CD4-positive, alpha-beta memory T cell (primary cell): ENCODE results near the gene BZW1. TPM values are rescaled to one million over a fixed set of nuclear protein-coding genes. Genes with fewer than 3 reads are reported as not detected.
A peak's percentile ranks its signal among the peaks of the same experiment; 100 is the strongest.

Experiments
- CTCF ChIA-PET: fragments of 350-600 bp; sonication (Branson Sonifier 250); formaldehyde crosslinking; loops from one replicate; lab custom pipeline; 2021; ENCODE audit warnings: inconsistent platforms; ENCODE audit not compliant: partially characterized antibody; lab: Charles Lee
- POLR2A ChIA-PET: fragments of 350-600 bp; sonication (Branson Sonifier 250); formaldehyde crosslinking; loops from one replicate; lab custom pipeline; 2021; ENCODE audit not compliant: partially characterized antibody; lab: Charles Lee
- DNase-seq, 5 donors: peaks; one replicate each; pipeline versions ENCODE4 v3.0.0 to v3.0.0-alpha.2; 2020 to 2022; ENCODE audit warnings: mixed read lengths in 1 of 5
- H3K27ac ChIP-seq: one replicate; pipeline ENCODE4 v1.7.0; 2013; ENCODE audit warnings: low read depth, low read length
- H3K27me3 ChIP-seq: 2 replicates; pipeline ENCODE4 v1.7.0; 2013; ENCODE audit warnings: mild to moderate bottlenecking, low read length, moderate library complexity; ENCODE audit not compliant: insufficient read depth
- H3K36me3 ChIP-seq: 2 replicates; pipeline ENCODE4 v1.7.0; 2013; ENCODE audit warnings: mild to moderate bottlenecking, low read length, moderate library complexity; ENCODE audit not compliant: insufficient read depth
- H3K4me1 ChIP-seq: 2 replicates; pipeline ENCODE4 v1.7.0; 2013; ENCODE audit warnings: mild to moderate bottlenecking, low read length, moderate library complexity; ENCODE audit not compliant: insufficient read depth
- H3K4me3 ChIP-seq, 2 donors: one replicate each; pipeline ENCODE4 v1.7.0; 2013; ENCODE audit warnings: low read length in 2 of 2, mild to moderate bottlenecking in 1 of 2
- H3K9me3 ChIP-seq, 2 donors: one replicate each; pipeline ENCODE4 v1.7.0; 2013; ENCODE audit warnings: low read length in 2 of 2, control low read depth in 1 of 2; ENCODE audit not compliant: control insufficient read depth in 1 of 2
- H3K27ac Mint-ChIP-seq, 7 donors: one replicate each; pipeline ENCODE4 v1.8.0; 2020 to 2021; ENCODE audit warnings: mixed read lengths in 7 of 7, mild to moderate bottlenecking in 6 of 7, inconsistent platforms in 3 of 7, moderate library complexity in 3 of 7
- H3K27me3 Mint-ChIP-seq, 2 donors: one replicate each; pipeline ENCODE4 v1.8.0; 2020 to 2021; ENCODE audit warnings: mixed read lengths in 2 of 2
- H3K36me3 Mint-ChIP-seq, 2 donors: one replicate each; pipeline ENCODE4 v1.8.0; 2020 to 2021; ENCODE audit warnings: mixed read lengths in 2 of 2, inconsistent platforms in 1 of 2, mild to moderate bottlenecking in 1 of 2
- H3K4me1 Mint-ChIP-seq, 4 donors: one replicate each; pipeline ENCODE4 v1.8.0; 2020 to 2021; ENCODE audit warnings: mixed read lengths in 4 of 4, mild to moderate bottlenecking in 1 of 4
- H3K4me3 Mint-ChIP-seq, 8 donors: one replicate each; pipeline ENCODE4 v1.8.0; 2020 to 2021; ENCODE audit warnings: mixed read lengths in 8 of 8, mild to moderate bottlenecking in 7 of 8, moderate library complexity in 6 of 8, inconsistent platforms in 3 of 8
- H3K9me3 Mint-ChIP-seq, 8 donors: one replicate each; pipeline ENCODE4 v1.8.0; 2020 to 2021; ENCODE audit warnings: mixed read lengths in 8 of 8, mild to moderate bottlenecking in 5 of 8, inconsistent platforms in 3 of 8, moderate library complexity in 1 of 8
- intact Hi-C: fragments of 100-400 bp; cut with micrococcal nuclease; formaldehyde crosslinking; loops from one replicate; pipeline ENCODE4 v1.15.1; 2023
- polyA plus RNA-seq, 2 donors: library from polyadenylated mRNA; unstranded; fragments of 300-500 nt; fragmentation: Illumina TruSeq; gene quantifications; one replicate each; pipeline ENCODE4 v1.2.3, GENCODE V29; 2021
- total RNA-seq, 2 experiments: library from RNA; stranded (reverse); gene quantifications; one replicate each; pipeline ENCODE4 v1.2.3, GENCODE V29; 2021

BZW1 gene
- total and polyA plus RNA-seq, 4 experiments from 2014 or later: 126 to 257 (median 165) TPM

- H3K4me3 Mint-ChIP-seq: peak overlapping the region in 1 of 8 donors; percentile 50
- POLR2A ChIA-PET: interaction anchor here (0.9 to 10.4 kb wide), 5 partner anchors 8 to 43 kb away, joined by 3 to 108 read pairs (median 3); partner anchors contain the start of gene CLK1
These were observed 45.1 kb downstream of the BZW1 start for GRCh38 chr2:200856806-200857205.

GRCh38 chr2:200860092-200860795, 48.5 kb downstream of the BZW1 start:
- peaks cover 40 to 74% (median 54%) of the 10 kb centered on the region in 4 donors for H3K4me1 Mint-ChIP-seq
- peaks cover 68 to 82% of the 10 kb centered on the region in 2 donors for H3K36me3 Mint-ChIP-seq
- H3K9me3 Mint-ChIP-seq: peaks cover 0 to 4% (median 0%) of the 10 kb centered on the region in 8 donors
- DNase-seq: peak in 1 of 5 donors; percentile 15
- H3K36me3 ChIP-seq: peaks cover 46% of the 10 kb centered on the region
- peak overlapping the region in 1 of 2 donors; percentile 41 for H3K4me3 ChIP-seq
- peak overlapping the region; percentile 100 for H3K27ac ChIP-seq
- H3K27ac Mint-ChIP-seq: peak overlapping the region; percentile 77 to 92 (median 89)
- no peaks in the 10 kb centered on the region for H3K27me3 Mint-ChIP-seq
- H3K4me1 ChIP-seq: peaks cover 60% of the 10 kb centered on the region
- ChIA-PET POLR2A (interaction anchor here (0.8 to 2.8 kb wide), 8 partner anchors 8 to 209 kb away, joined by 3 to 21 read pairs (median 6); partner anchors contain the start of genes BZW1, NIF3L1 and PPIL3), CTCF (interaction anchor here (1.5 kb wide), 2 partner anchors 11 to 12 kb away, joined by 3 to 5 read pairs; no protein-coding TSS in a partner anchor)
- intact Hi-C loops: loop anchor here (5.0 kb wide), 1 partner anchor 1777 kb away; no protein-coding TSS in a partner anchor
- no peaks in the 10 kb centered on the region for H3K9me3 ChIP-seq
- H3K4me3 Mint-ChIP-seq: peak overlapping the region; percentile 82 to 99 (median 95)
- no peaks in the 10 kb centered on the region for H3K27me3 ChIP-seq

More at GRCh38 chr2:200856806-200857205, 45.1 kb downstream of the BZW1 start:
- intact Hi-C loops: no loop called here
- no peak overlapping the region for H3K4me3 ChIP-seq
- peaks cover 79% of the 10 kb centered on the region for H3K36me3 ChIP-seq
- H3K4me1 Mint-ChIP-seq: peaks cover 35 to 63% (median 45%) of the 10 kb centered on the region in 4 donors
- peaks cover 79 to 87% of the 10 kb centered on the region in 2 donors for H3K36me3 Mint-ChIP-seq
- peaks cover 0 to 5% (median 0%) of the 10 kb centered on the region in 8 donors for H3K9me3 Mint-ChIP-seq
- H3K4me1 ChIP-seq: peaks cover 52% of the 10 kb centered on the region
- no peaks in the 10 kb centered on the region for H3K27me3 ChIP-seq
- DNase-seq: no peak
- CTCF ChIA-PET: interaction anchor here (1.4 kb wide), 2 partner anchors 12 to 45 kb away, joined by 3 to 4 read pairs; no protein-coding TSS in a partner anchor
- no peaks in the 10 kb centered on the region for H3K9me3 ChIP-seq
- H3K27ac ChIP-seq: no peak overlapping the region
- no peaks in the 10 kb centered on the region for H3K27me3 Mint-ChIP-seq
- peak overlapping the region in 4 of 7 donors; percentile 15 to 89 (median 68) for H3K27ac Mint-ChIP-seq

DNA sequence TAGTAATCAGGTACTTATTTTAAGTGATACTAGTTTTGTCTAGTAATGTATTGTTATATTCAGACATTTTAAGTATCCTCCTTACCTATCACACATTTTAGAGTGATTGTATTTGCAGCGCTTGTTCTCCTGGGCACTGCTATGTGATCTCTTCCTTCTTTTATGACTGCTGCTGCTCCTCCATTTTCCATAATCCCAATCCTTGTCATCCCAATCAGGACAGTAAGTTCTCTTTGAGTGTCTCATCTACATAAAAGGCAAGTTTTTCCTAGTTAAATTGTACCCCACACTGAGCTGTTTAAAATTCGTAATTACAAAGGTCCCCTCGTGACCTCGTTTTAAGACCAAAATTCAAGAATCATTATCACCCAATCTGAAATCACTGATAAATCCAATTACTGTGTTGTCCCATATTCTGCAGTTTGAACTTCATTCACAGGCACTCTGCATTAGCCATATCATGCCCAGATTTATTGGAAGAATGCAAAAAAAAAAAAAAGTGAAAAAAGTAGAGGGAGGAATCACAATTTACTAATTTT, 50.0 kb downstream of the BZW1 start:
- Mint-ChIP-seq H3K27me3 (no peaks in the 10 kb centered on the region), H3K27ac (peak overlapping the region; percentile 89 to 100 (median 100)), H3K9me3 (peaks cover 0 to 4% (median 0%) of the 10 kb centered on the region in 8 donors), H3K4me3 (peak overlapping the region; percentile 91 to 99 (median 96)), H3K36me3 (peaks cover 62 to 73% of the 10 kb centered on the region in 2 donors), H3K4me1 (peaks cover 35 to 70% (median 52%) of the 10 kb centered on the region in 4 donors)
- DNase-seq: peak in 1 of 5 donors; percentile 13
- Histone ChIP-seq H3K27me3 (no peaks in the 10 kb centered on the region), H3K9me3 (no peaks in the 10 kb centered on the region), H3K4me1 (peaks cover 60% of the 10 kb centered on the region), H3K27ac (peak overlapping the region; percentile 100), H3K4me3 (peak overlapping the region; percentile 6 to 83), H3K36me3 (peaks cover 39% of the 10 kb centered on the region)
- intact Hi-C loops: loop anchor here (5.0 kb wide), 1 partner anchor 1776 kb away; no protein-coding TSS in a partner anchor
- POLR2A ChIA-PET: interaction anchor here (0.7 to 1.8 kb wide), 4 partner anchors 9 to 46 kb away, joined by 3 to 18 read pairs (median 6); partner anchors contain the start of genes NIF3L1 and PPIL3
- CTCF ChIA-PET: interaction anchor here (0.7 to 1.5 kb wide), 2 partner anchors 13 to 46 kb away, joined by 3 read pairs; no protein-coding TSS in a partner anchor

DNA sequence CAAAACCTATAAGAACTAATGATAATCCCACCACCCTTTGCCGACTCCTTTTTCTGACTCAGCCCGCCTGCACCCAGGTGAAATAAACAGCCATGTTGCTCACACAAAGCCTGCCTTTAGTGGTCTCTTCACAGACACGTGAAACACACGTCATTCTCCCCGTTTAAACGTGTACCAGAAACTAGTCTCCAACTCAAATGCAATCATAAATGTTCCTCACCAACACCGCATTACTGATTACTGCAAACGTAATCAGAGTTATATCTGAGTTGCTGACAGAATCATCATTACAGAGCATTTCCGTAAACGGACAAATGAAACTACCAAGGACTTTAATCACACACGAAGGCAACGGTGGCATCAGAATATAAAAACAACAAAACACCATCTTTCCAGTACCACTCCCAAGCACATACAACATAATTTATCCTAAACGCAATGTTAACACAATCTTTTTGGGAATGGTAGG, 50.9 kb downstream of the BZW1 start:
- Histone ChIP-seq H3K27me3 (no peaks in the 10 kb centered on the region), H3K4me1 (peaks cover 54% of the 10 kb centered on the region), H3K4me3 (peak overlapping the region; percentile 83 to 100), H3K27ac (peak overlapping the region; percentile 100), H3K36me3 (peaks cover 30% of the 10 kb centered on the region), H3K9me3 (no peaks in the 10 kb centered on the region)
- H3K36me3 Mint-ChIP-seq: peaks cover 53 to 65% of the 10 kb centered on the region in 2 donors
- intact Hi-C loops: loop anchor here (5.0 kb wide), 1 partner anchor 1775 kb away; no protein-coding TSS in a partner anchor
- ChIA-PET CTCF (no interaction called here), POLR2A (interaction anchor here (1.3 to 8.0 kb wide), 10 partner anchors 11 to 589 kb away, joined by 3 to 285 read pairs (median 12); partner anchors contain the start of genes BZW1, NIF3L1, PPIL3 and STRADB)
- H3K27me3 Mint-ChIP-seq: no peaks in the 10 kb centered on the region
- peaks cover 33 to 67% (median 46%) of the 10 kb centered on the region in 4 donors for H3K4me1 Mint-ChIP-seq
- H3K27ac Mint-ChIP-seq: peak overlapping the region; percentile 89 to 100 (median 100)
- DNase-seq: peak; percentile 65 to 91 (median 77)
- peak overlapping the region; percentile 91 to 99 (median 96) for H3K4me3 Mint-ChIP-seq
- peaks cover 0 to 4% (median 0%) of the 10 kb centered on the region in 8 donors for H3K9me3 Mint-ChIP-seq

GRCh38 chr2:200863782-200864175, 52.1 kb downstream of the BZW1 start:
- Mint-ChIP-seq H3K36me3 (peaks cover 41 to 52% of the 10 kb centered on the region in 2 donors), H3K4me1 (peaks cover 28 to 59% (median 39%) of the 10 kb centered on the region in 4 donors), H3K4me3 (peak overlapping the region; percentile 91 to 99 (median 96)), H3K27ac (peak overlapping the region; percentile 89 to 100 (median 100)), H3K27me3 (no peaks in the 10 kb centered on the region), H3K9me3 (peaks cover 0 to 4% (median 0%) of the 10 kb centered on the region in 8 donors)
- Histone ChIP-seq H3K4me1 (peaks cover 48% of the 10 kb centered on the region), H3K27ac (peak overlapping the region; percentile 100), H3K9me3 (no peaks in the 10 kb centered on the region), H3K27me3 (no peaks in the 10 kb centered on the region), H3K4me3 (peak overlapping the region; percentile 83 to 100), H3K36me3 (peaks cover 18% of the 10 kb centered on the region)
- peak in 1 of 5 donors; percentile 57 for DNase-seq
- intact Hi-C loops: loop anchor here (1.0 to 5.0 kb wide), 8 partner anchors 26 to 1774 kb away; partner anchors contain the start of genes BZW1, CFLAR, HYCC2 and NIF3L1
- POLR2A ChIA-PET: interaction anchor here (0.5 to 8.0 kb wide), 60 partner anchors 10 to 1779 kb away, joined by 3 to 285 read pairs (median 6); partner anchors contain the start of genes ALS2, BZW1, CASP10 and CASP8
- CTCF ChIA-PET: interaction anchor here (1.0 to 2.1 kb wide), 10 partner anchors 9 to 368 kb away, joined by 3 to 12 read pairs (median 5); partner anchors contain the start of genes BZW1, NIF3L1 and PPIL3
